ENCODE results near the gene TRAF7.

GRCh38 chr16:2179107-2179501, 23.5 kb downstream of the TRAF7 start:
- TF ChIP-seq, protein P1, sequence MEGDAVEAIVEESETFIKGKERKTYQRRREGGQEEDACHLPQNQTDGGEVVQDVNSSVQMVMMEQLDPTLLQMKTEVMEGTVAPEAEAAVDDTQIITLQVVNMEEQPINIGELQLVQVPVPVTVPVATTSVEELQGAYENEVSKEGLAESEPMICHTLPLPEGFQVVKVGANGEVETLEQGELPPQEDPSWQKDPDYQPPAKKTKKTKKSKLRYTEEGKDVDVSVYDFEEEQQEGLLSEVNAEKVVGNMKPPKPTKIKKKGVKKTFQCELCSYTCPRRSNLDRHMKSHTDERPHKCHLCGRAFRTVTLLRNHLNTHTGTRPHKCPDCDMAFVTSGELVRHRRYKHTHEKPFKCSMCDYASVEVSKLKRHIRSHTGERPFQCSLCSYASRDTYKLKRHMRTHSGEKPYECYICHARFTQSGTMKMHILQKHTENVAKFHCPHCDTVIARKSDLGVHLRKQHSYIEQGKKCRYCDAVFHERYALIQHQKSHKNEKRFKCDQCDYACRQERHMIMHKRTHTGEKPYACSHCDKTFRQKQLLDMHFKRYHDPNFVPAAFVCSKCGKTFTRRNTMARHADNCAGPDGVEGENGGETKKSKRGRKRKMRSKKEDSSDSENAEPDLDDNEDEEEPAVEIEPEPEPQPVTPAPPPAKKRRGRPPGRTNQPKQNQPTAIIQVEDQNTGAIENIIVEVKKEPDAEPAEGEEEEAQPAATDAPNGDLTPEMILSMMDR (conservative IDR thresholded peaks at IDR 0.05; ENCODE audit: low read length) = no peak
- TF ChIP-seq EZH2phosphoT487 (IDR thresholded peaks at IDR 0.05; ENCODE audit: borderline replicate concordance) = no peak
